Keratinocyte (primary cell): ENCODE results near the gene BLZF1.

Experiments
- CTCF ChIP-seq, 3 experiments: IDR thresholded peaks in 1 of 3; conservative IDR thresholded peaks in 1 of 3; optimal IDR thresholded peaks in 1 of 3; 2 replicates in 2 of 3; 3 replicates in 1 of 3; pipeline versions ENCODE3 to v1.5.1; 2011; ENCODE audit warnings: low read length in 3 of 3, mild to moderate bottlenecking in 3 of 3, moderate library complexity in 2 of 3, control low read depth in 1 of 3, inconsistent platforms in 1 of 3; ENCODE audit not compliant: insufficient read depth in 2 of 3; ENCODE audit errors: extremely low read depth in 1 of 3
- EZH2 ChIP-seq: IDR thresholded peaks from one replicate; pipeline ENCODE4 v1.6.1; 2012; ENCODE audit warnings: inconsistent platforms, mild to moderate bottlenecking, low read length, moderate library complexity

GRCh38 chr1:169347688-169348382 lies 20.2 kb upstream of the BLZF1 start:
- TF ChIP-seq CTCF (optimal IDR thresholded peaks at IDR 0.05 in 1 of 3, IDR thresholded peaks at IDR 0.05 in 1 of 3, conservative IDR thresholded peaks at IDR 0.05 in 1 of 3; ENCODE audit: extremely low read depth in 1 of 3, insufficient read depth in 2 of 3, low read length in 3 of 3) (no peak), EZH2 (no peak)
